Body of pancreas (tissue), 4 donors: ENCODE measurements around the gene INSIG1.

Experiments used
- CTCF ChIP-seq, 7 experiments: fragments of 450-650 bp in 4 of 7; fragments of 200-600 bp in 3 of 7; sonication (generic) in 3 of 7; IDR thresholded peaks; one replicate each; pipeline ENCODE4 v1.5.1; 2016 to 2019; ENCODE audit warnings: antibody characterized with exemption in 7 of 7
- POLR2A ChIP-seq, 3 donors: fragments of 450-650 bp; IDR thresholded peaks; one replicate each; pipeline ENCODE4 v1.6.1; 2016; ENCODE audit warnings: antibody characterized with exemption in 3 of 3, mild to moderate bottlenecking in 2 of 3

- TF ChIP-seq POLR2A (IDR thresholded peaks at IDR 0.05): no peak
- TF ChIP-seq CTCF (IDR thresholded peaks at IDR 0.05): no peak
Measured at GRCh38 chr7:155265144-155265543, 32.5 kb upstream of the INSIG1 start.
